ENCODE results near the gene SIX5.

DNA sequence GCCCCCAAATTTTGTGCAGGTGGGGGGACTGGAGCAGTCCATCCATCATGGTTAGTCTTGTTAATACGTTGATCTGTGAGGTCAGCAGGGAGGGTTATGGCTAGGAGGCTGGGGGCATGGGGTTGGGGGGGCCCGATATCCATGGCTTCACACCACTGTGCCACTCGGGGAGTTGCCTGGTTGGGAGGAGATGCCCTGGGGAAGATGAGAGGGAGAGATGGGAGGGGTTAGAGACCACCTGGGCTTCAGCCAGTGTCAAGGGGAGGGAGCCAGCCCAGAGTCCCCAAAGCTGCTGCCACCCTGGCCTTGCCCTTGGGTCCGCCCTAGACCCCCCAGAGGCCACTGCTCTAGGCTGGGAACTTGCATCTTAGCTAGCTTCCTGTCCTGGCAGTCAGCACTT lies 15.0 kb upstream of the SIX5 start:
- no peak for TF ChIP-seq EZH2 (IDR thresholded peaks at IDR 0.05; ENCODE audit: borderline replicate concordance, low read depth, low read length, severe bottlenecking)
- TF ChIP-seq, protein P1, sequence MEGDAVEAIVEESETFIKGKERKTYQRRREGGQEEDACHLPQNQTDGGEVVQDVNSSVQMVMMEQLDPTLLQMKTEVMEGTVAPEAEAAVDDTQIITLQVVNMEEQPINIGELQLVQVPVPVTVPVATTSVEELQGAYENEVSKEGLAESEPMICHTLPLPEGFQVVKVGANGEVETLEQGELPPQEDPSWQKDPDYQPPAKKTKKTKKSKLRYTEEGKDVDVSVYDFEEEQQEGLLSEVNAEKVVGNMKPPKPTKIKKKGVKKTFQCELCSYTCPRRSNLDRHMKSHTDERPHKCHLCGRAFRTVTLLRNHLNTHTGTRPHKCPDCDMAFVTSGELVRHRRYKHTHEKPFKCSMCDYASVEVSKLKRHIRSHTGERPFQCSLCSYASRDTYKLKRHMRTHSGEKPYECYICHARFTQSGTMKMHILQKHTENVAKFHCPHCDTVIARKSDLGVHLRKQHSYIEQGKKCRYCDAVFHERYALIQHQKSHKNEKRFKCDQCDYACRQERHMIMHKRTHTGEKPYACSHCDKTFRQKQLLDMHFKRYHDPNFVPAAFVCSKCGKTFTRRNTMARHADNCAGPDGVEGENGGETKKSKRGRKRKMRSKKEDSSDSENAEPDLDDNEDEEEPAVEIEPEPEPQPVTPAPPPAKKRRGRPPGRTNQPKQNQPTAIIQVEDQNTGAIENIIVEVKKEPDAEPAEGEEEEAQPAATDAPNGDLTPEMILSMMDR (IDR thresholded peaks at IDR 0.05; ENCODE audit: borderline replicate concordance, extremely low read depth, low read length, poor library complexity, severe bottlenecking) = no peak
